HG03442 (cell line): ENCODE data around the gene ZNF862.

Experiments used
- ATAC-seq: cut with Tn5 transposase; IDR thresholded peaks from one replicate; pipeline ENCODE4 v1.9.1; 2021; ENCODE audit warnings: mild to moderate bottlenecking, moderate library complexity; ENCODE audit not compliant: unreplicated experiment

Gene ZNF862

DNA sequence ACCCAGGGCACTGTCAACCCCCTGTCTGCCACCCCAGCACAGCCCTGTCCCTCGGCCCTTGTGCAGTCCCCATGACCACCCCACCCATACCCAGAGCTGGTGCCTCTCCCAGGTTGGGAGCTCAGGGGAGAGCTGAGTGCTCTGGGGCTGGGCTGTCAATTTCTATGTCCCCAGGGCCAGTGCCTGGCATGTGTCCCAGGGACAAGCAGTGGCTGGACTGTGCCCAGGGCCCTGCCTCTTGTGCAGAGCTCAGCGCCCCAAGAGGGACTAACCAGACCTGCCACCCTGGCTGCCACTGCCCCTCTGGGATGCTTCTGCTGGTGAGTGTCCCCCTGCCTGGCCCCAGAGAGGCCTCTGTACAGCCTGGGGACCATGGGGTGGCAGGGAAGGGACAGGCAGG lies 29.0 kb upstream of the ZNF862 start:
- no peak for ATAC-seq

DNA sequence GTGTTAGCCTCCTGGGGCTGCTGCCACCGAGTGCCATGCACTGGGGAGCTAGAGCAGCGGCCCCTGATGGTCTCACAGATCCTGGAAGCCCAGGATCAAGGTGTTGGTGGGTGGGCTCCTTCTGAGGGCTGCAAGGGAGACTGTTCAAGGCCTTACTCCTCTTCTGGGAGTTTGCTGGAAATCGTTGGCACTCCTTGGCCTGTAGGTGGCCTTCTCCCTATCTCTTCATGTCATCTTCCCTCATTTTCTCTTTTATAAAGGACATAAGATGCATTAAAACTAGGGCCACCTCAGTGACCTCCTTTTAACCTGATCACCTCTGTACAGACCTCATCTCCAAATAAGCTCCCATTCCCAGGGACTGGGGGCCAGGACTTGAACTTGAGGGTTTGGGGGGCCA lies 27.0 kb upstream of the ZNF862 start:
- ATAC-seq, result no peak

DNA sequence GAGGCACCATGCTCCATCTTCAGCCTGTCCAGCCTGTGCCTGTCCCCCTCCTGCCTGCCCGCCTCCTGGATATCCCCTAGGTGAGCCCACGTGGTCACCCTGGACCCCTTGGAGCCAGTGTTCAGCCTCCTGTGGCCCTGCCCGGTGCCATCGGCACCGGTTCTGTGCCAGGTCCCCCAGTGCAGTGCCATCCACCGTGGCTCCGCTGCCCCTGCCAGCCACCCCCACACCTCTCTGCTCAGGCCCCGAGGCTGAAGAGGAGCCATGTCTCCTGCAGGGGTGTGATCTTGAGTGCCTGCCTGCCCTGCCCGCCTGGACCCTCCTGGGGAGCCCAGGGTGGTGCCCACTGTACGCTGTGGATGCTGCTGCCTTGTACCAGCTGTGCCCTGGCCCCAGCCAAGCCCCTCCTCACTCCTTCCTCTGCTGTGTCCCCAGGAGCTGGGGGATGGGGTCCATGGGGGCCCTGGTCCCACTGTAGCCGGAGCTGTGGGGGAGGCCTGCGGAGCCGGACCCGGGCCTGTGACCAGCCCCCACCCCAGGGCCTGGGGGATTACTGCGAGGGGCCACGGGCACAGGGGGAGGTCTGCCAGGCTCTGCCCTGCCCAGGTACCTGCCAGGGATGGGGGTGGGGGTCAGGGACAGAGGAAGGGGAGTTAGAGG lies 26.2 kb upstream of the ZNF862 start:
- ATAC-seq, result no peak

DNA sequence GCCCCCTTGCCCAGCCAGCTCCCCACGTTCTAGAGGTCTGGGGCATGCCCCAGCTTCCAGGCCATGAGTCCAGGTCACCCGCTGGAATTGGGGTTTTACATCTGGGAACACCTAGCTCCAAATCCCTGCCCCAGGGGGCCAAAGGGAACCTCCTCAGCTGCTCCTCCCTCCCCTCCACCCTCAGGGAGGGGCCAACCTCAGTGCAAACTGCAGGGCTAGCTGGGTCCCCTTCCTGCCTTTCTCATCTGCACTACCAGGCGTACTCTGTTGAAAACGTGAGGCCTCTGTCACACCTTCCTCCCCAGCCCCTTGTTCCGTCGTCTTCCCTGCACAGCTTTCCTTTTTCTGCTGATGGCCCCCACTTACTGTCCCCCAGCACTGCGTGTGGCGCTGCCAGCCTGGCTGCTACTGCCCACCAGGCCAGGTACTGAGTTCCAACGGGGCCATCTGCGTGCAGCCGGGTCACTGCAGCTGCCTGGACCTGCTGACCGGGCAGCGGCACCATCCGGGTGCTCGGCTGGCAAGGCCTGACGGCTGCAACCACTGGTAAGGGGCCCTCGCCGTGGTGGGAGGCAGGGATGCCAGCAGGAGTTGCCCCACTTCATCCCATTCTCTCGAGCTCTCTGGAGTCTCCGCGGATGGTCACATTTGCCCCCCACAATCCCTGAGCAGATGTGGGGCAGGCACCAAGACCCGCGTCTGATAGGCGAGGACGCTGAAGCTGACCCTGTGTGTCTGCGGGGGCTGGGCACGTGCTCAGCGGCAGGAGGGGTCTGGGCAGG lies 24.7 kb upstream of the ZNF862 start:
- ATAC-seq, result no peak

DNA sequence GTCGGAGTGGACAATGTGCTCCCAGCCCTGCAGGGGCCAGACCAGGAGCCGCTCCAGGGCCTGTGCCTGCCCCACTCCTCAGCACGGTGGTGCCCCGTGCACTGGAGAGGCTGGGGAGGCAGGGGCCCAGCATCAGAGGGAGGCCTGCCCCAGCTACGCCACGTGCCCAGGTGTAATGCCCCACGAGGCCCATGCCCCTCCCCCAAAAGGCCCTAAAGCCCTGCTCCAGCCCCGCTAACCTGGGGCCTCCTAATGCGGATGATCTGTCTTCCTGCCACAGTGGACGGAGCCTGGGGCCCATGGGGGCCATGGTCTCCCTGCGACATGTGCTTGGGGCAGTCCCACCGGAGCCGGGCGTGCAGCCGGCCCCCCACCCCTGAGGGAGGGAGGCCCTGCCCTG lies 23.7 kb upstream of the ZNF862 start:
- no peak for ATAC-seq

DNA sequence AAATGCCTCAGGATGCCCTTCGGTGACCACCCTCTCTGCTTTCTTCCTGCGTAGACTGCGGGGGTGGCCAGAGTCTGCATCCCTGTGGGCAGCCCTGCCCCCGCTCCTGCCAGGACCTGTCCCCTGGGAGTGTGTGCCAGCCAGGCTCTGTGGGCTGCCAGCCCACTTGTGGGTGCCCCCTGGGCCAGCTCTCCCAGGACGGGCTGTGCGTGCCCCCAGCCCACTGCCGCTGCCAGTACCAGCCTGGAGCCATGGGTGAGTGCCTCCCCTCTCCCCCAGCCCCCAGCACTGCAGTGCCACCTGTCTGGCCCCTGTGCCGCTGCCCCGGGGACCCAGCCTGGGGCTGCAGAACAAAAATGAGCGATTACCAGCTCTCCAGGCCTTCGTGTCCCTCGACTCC lies 23.1 kb upstream of the ZNF862 start:
- no peak for ATAC-seq

DNA sequence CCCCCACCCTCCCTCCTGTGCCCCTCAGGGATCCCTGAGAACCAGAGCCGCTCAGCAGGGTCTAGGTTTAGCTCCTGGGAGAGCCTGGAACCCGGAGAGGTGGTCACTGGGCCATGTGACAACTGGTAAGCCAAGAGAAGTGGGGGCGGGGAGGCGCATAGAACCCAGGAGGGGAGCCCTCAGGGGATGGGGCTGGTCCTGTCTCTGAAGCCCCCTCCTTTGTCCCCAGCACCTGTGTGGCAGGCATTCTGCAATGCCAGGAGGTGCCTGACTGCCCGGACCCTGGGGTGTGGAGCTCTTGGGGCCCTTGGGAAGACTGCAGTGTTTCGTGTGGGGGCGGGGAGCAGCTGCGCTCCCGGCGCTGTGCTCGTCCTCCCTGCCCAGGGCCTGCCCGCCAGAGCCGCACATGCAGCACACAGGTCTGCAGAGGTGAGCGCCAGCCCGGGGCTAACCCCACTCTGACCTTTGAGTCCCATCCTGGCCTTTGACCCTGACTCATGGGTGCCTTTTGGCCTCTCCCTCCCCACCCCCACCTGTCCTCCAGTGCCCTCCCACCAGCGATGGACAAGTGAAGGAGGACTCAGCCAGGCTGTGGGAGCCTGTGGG lies 22.4 kb upstream of the ZNF862 start:
- ATAC-seq, result no peak

DNA sequence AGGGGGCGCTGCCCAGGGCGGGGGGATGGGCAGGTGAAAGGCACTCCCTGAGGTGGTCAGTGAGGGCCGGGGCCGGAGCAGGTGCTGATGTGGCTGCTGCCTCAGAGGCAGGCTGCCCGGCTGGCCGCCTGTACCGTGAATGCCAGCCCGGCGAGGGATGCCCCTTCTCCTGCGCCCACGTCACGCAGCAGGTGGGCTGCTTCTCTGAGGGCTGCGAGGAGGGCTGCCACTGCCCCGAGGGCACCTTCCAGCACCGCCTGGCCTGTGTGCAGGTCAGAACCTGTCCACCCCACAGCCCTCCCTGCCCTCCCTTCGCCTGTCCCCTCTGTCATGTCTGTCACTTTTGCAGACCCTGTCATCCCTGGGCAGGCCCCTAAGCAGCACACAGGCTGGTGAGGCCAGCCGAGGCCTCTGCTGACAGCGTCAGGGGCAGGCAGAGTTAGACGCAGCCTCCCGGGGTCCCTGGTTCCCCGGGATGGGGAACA lies 21.9 kb upstream of the ZNF862 start:
- no peak for ATAC-seq

DNA sequence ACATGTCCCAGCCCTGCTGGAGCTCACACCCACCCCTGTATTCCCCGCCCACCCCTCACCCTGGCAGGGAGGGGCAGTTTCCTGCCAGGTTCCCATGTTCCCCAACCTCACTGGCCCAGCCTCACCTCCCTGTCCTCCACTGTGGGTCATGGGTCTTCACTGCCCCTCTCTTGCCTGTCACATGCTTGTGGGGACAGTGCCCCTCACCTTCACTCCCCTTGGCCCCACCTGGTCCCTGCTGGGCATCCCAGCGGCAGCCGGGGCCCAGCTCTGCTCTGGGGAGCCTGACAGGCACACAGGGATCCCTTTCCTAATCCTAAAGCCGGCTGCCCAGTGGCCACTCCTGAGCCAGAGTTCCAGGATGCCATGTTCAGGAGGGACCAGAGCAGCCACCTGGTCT lies 21.4 kb upstream of the ZNF862 start:
- ATAC-seq, result no peak

DNA sequence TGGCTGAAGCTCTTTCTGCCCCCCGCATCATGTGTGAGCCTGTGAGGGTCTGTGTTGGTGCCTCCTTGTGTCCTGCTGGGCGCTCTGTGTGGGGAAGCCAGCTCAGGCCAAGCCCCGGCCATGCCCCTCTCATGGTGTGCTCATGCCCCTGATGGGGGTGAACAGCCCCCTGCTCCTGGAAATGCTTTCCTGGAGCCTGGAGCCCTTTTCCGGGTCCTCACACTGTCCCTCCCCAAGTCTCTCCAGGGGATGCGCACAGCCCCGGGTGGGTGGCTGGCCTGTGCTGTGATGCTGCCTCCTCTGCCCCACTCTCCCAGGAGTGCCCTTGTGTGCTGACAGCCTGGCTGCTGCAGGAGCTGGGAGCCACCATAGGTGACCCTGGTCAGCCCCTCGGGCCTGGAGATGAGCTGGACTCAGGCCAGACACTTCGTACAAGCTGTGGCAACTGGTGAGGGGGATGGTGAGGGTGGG lies 20.8 kb upstream of the ZNF862 start:
- no peak for ATAC-seq

DNA sequence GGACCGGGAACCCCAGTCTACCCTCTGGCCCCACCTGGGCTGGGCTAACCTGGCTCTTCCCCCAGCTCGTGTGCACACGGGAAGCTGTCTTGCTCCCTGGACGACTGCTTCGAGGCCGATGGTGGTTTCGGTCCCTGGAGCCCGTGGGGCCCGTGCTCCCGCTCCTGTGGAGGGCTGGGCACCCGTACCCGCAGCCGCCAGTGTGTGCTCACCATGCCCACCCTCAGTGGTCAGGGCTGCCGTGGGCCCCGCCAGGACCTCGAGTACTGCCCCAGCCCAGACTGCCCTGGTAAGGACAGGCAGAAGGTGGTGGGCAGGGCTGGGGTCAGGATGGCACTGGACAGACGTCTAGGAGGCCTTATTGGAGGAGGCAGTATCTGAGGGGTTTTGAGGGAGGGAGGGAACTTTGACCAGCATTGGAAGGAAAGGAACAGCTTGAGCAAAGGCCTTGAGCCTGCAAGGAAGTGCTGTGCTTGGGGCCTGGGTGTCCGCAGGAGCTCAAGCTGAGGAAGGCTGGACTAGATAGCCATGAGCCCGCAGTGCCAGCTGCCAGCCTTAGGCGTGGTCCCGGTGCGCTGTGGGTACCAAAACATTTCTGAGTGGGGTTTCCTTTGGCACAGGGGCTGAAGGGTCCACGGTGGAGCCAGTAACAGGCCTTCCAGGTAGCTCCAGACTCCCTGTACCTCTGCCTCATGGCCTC lies 20.2 kb upstream of the ZNF862 start:
- no peak for ATAC-seq

DNA sequence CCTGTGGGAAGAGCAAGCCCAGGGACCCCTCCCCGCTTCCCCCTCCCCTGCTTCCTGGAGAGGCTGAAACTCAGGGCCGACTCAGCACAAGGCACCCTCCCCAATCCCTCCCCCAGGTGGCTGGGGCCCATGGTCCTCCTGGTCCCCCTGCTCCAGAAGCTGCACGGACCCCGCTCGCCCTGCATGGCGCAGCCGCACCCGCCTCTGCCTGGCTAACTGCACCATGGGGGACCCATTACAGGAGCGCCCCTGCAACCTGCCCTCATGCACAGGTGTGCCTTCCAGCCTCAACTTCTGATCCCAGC lies 19.7 kb upstream of the ZNF862 start:
- ATAC-seq, result no peak

DNA sequence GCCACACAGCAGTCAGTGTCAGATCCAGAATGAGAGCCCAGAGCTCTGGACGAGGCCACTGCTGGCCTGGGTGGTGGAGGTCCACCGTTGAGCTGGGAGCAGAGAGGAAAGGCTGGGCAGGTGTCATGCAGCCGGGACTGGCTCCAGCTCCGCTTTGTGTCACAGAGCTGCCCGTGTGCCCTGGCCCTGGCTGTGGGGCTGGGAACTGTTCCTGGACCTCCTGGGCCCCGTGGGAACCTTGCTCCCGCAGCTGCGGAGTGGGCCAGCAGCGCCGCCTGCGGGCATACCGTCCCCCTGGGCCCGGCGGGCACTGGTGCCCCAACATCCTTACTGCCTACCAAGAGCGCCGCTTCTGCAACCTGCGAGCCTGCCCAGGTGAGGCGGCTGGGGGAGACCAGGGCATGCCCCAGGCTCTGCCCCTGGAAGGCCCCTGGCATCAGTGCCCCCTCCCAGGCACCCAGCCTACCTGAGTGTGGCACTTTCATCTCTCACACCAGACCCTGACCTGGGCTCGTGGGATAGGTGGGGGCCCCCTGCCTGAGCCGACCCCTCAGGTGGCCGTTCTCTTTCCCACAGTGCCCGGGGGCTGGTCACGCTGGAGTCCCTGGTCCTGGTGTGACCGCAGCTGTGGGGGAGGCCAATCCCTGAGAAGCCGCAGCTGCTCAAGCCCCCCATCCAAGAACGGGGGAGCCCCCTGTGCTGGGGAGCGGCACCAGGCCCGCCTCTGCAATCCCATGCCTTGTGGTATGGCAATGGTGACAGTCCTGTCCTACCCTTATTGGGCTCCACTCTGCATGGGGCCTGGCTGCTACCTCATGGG lies 18.8 kb upstream of the ZNF862 start:
- no peak for ATAC-seq

DNA sequence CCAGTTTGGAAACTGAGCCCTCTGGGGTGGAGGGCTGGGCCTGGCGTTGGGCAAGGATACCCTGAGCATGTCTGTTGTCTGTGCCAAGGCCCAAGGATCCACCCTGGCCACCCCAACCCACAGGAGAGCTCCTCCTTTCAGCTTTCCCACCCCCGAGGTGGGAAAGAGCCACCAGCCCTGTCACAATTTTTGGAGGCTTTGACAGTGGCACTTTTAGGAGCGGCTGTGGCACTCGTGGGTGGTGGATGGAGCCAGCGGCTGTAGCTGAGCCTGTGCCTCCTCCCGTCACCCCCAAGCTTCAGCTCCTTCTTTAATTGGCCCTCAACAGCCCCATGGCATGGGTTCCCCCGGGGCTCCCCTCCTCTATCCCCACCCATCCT lies 18.2 kb upstream of the ZNF862 start:
- no peak for ATAC-seq

DNA sequence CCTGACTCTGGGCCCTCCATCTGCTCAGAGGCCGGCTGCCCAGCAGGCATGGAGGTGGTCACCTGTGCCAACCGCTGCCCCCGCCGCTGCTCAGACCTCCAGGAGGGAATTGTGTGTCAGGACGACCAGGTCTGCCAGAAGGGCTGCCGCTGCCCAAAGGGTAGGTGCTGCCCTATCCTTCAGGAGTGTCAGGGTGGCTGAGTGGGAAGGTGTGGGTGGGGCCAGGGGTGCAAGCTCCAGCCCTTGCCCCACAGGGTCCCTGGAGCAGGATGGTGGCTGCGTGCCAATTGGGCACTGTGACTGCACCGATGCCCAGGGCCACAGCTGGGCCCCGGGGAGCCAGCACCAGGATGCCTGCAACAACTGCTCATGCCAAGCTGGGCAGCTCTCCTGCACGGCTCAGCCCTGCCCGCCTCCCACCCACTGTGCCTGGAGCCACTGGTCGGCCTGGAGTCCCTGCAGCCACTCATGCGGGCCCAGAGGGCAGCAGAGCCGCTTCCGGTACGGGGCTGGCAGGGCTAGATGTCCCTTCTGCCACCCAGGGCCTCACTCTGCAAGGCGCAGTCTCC lies 17.5 kb upstream of the ZNF862 start:
- ATAC-seq, result no peak

DNA sequence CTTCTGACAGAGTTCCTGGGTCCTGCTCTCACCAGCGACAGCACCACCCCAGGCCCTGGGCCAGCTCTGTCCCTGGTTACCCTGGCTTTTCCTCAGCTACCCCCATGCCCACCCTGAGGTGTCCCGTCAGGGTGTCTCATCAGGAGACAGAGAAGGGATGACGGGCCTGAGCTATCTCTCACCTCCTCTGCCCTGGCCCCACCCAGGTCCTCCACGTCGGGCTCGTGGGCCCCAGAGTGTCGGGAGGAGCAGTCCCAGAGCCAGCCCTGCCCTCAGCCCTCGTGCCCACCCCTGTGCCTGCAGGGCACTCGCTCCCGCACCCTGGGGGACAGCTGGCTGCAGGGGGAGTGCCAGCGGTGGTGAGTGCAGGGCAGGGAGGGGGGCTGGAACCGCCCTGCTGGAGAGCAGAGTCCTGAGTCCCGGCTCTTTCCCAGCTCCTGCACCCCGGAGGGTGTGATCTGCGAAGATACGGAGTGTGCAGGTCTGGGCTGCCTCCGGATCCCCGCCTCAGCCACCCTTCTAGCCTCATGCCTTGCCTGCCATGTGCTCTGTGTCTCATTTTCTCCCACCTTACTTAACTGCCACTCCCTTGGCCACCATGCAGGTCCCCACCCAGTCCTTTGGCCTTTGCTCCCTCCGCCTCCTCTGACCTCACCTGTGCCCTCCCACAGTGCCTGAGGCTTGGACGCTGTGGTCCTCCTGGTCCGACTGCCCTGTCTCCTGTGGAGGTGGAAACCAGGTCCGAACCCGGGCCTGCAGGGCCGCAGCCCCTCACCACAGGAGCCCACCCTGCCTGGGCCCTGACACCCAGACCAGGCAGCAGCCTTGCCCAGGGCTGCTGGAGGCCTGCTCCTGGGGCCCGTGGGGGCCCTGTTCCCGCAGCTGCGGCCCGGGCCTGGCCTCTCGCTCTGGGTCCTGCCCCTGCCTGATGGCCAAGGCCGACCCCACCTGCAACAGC lies 16.7 kb upstream of the ZNF862 start:
- no peak for ATAC-seq

DNA sequence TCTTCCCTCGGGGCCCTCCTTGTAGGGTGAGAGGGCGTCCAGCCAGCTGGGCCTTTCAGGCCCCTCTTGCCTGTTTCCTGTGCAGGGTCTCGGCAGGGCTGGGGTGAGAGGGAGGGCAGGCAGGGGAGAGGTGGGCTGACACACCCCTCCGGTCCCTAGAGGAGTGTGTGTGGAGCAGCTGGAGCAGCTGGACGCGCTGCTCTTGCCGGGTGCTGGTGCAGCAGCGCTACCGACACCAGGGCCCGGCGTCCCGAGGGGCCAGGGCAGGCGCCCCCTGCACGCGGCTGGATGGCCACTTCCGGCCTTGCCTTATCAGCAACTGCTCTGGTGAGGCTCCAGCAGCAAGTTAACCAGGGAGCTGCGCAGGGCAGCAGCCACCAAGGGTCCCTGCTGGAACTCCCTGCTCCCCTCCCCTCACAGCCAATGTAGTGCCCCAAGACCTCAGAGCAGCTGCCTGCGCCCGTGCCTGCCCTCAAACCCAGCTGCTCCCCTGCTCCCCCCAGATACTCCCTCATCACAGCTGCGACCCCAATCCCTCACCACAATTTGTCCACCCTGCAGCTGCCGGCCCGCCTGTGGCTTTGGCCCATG lies 15.7 kb upstream of the ZNF862 start:
- no peak for ATAC-seq

DNA sequence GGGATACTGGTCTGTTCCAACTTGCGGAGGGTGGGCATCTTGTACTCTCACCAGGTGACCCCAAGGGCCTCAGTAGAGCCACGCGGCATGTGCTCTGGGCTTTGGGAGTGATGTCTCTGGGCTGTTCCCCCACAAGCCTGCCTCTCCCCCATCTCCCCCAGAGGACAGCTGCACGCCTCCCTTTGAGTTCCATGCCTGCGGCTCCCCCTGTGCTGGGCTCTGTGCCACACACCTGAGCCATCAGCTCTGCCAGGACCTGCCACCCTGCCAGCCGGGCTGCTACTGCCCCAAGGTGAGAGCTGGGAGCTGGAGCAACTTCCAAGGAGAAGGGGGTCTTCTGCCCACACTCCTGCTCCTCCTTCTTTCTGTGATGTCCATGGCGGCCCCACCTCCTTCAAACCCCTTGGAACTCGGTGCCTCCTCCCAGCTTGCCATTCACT lies 15.0 kb upstream of the ZNF862 start:
- no peak for ATAC-seq

DNA sequence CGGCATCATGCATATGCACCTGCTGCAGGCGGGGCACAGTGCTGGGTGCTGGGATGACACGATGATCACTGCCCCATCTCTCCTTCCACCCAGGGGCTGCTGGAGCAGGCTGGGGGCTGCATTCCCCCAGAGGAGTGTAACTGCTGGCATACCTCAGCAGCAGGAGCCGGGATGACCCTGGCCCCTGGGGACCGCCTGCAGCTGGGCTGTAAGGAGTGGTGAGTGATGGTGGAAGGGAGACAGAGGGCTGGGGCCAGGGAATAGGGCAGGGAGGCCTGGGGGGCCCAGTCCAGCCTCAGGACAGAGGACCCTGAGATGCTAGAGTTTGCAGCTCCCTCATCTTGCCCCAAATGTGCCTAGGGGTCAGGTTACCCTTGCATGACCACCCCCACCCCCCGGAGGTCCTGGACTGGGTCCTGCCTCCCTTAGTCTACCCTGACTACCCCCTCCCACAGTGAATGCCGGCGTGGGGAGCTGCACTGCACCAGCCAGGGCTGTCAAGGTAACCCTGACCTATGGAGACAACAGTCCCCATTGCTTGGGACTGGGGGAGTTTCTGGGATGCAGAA lies 14.5 kb upstream of the ZNF862 start:
- ATAC-seq, result no peak
